ENCODE results near the gene DIPK2B.

Gene DIPK2B

GRCh38 chrX:45200741-45201234 lies at the start of gene DIPK2B:
Gene DIPK2B (minus strand): TSS chrX:45200876. CDS start chrX:45200826, 50 bp downstream.
- DNase-seq (ENCODE audit: low read depth): no peak

GRCh38 chrX:45240301-45240700 lies 39.6 kb upstream of the DIPK2B start:
- no peak overlapping the region for H3K4me3 ChIP-seq (ENCODE audit: low read depth, low read length)
- DNase-seq (ENCODE audit: low read depth): no peak

More at GRCh38 chrX:45200741-45201234, at the start of gene DIPK2B:
- H3K4me3 ChIP-seq (ENCODE audit: low read depth, low read length): no peak within 1 kb of the TSS

- no peak for DNase-seq (ENCODE audit: low read depth)
- H3K4me3 ChIP-seq (ENCODE audit: low read depth, low read length): no peak overlapping the region
Observed at GRCh38 chrX:45238489-45238888, 37.8 kb upstream of the DIPK2B start.

GRCh38 chrX:45233531-45233930 lies 32.9 kb upstream of the DIPK2B start:
- no peak for DNase-seq (ENCODE audit: low read depth)

GRCh38 chrX:45232139-45232538 lies 31.5 kb upstream of the DIPK2B start:
- H3K4me3 ChIP-seq (ENCODE audit: low read depth, low read length): no peak overlapping the region
- DNase-seq (ENCODE audit: low read depth): no peak

More at GRCh38 chrX:45233531-45233930, 32.9 kb upstream of the DIPK2B start:
- H3K4me3 ChIP-seq (ENCODE audit: low read depth, low read length): no peak overlapping the region

GRCh38 chrX:45230410-45230809 lies 29.7 kb upstream of the DIPK2B start:
- no peak for DNase-seq (ENCODE audit: low read depth)
- no peak overlapping the region for H3K4me3 ChIP-seq (ENCODE audit: low read depth, low read length)

- DNase-seq (ENCODE audit: low read depth): no peak
- no peak overlapping the region for H3K4me3 ChIP-seq (ENCODE audit: low read depth, low read length)
Observed at GRCh38 chrX:45229348-45229747, 28.7 kb upstream of the DIPK2B start.

- no peak overlapping the region for H3K4me3 ChIP-seq (ENCODE audit: low read depth, low read length)
- no peak for DNase-seq (ENCODE audit: low read depth)
Observed at GRCh38 chrX:45228126-45228525, 27.4 kb upstream of the DIPK2B start.

GRCh38 chrX:45208121-45208856 lies 7.6 kb upstream of the DIPK2B start:
- H3K4me3 ChIP-seq (ENCODE audit: low read depth, low read length): no peak overlapping the region
- no peak for DNase-seq (ENCODE audit: low read depth)

GRCh38 chrX:45202171-45202570 lies 1.5 kb upstream of the DIPK2B start:
- no peak for DNase-seq (ENCODE audit: low read depth)
- H3K4me3 ChIP-seq (ENCODE audit: low read depth, low read length): no peak overlapping the region

GRCh38 chrX:45198706-45199105 lies 2.0 kb downstream of the DIPK2B start:
- DNase-seq (ENCODE audit: low read depth): no peak
- H3K4me3 ChIP-seq (ENCODE audit: low read depth, low read length): no peak overlapping the region

- no peak for DNase-seq (ENCODE audit: low read depth)
- H3K4me3 ChIP-seq (ENCODE audit: low read depth, low read length): no peak overlapping the region
Observed at GRCh38 chrX:45198301-45198700, 2.4 kb downstream of the DIPK2B start.

- H3K4me3 ChIP-seq (ENCODE audit: low read depth, low read length): no peak overlapping the region
- DNase-seq (ENCODE audit: low read depth): peak; percentile 3
Observed at GRCh38 chrX:45196701-45197100, 4.0 kb downstream of the DIPK2B start.

- no peak overlapping the region for H3K4me3 ChIP-seq (ENCODE audit: low read depth, low read length)
- DNase-seq (ENCODE audit: low read depth): no peak
Observed at GRCh38 chrX:45191820-45192409, 8.8 kb downstream of the DIPK2B start.

- DNase-seq (ENCODE audit: low read depth): no peak
Observed at GRCh38 chrX:45191383-45191782, 9.3 kb downstream of the DIPK2B start.

GRCh38 chrX:45187731-45188130 lies 12.9 kb downstream of the DIPK2B start:
- DNase-seq (ENCODE audit: low read depth): no peak
- H3K4me3 ChIP-seq (ENCODE audit: low read depth, low read length): peak overlapping the region; percentile 49

More at GRCh38 chrX:45191383-45191782, 9.3 kb downstream of the DIPK2B start:
- no peak overlapping the region for H3K4me3 ChIP-seq (ENCODE audit: low read depth, low read length)

- no peak overlapping the region for H3K4me3 ChIP-seq (ENCODE audit: low read depth, low read length)
- DNase-seq (ENCODE audit: low read depth): no peak
Observed at GRCh38 chrX:45186643-45187026, 14.0 kb downstream of the DIPK2B start.

- no peak for DNase-seq (ENCODE audit: low read depth)
- no peak overlapping the region for H3K4me3 ChIP-seq (ENCODE audit: low read depth, low read length)
Observed at GRCh38 chrX:45184211-45184610, 16.5 kb downstream of the DIPK2B start.

- peak; percentile 39 for DNase-seq (ENCODE audit: low read depth)
- H3K4me3 ChIP-seq (ENCODE audit: low read depth, low read length): no peak overlapping the region
Observed at GRCh38 chrX:45172890-45173289, 27.8 kb downstream of the DIPK2B start.

- no peak overlapping the region for H3K4me3 ChIP-seq (ENCODE audit: low read depth, low read length)
- no peak for DNase-seq (ENCODE audit: low read depth)
Observed at GRCh38 chrX:45166781-45167180, 33.9 kb downstream of the DIPK2B start.

GRCh38 chrX:45165726-45166125 lies 35.0 kb downstream of the DIPK2B start:
- DNase-seq (ENCODE audit: low read depth): no peak
- no peak overlapping the region for H3K4me3 ChIP-seq (ENCODE audit: low read depth, low read length)

Data from skeletal muscle cell (primary cell).